Fibroblast of lung (primary cell): ENCODE data around the gene MAP4K3. TPM values are rescaled to one million over a fixed set of nuclear protein-coding genes. Genes with fewer than 3 reads are reported as not detected.
"Not testable (repeated sequence)": the region's sequence is repeated elsewhere in the genome, so short reads cannot be mapped to it uniquely, and the experiment has no call there.

Experiments used
- DNase-seq, 2 donors: peaks; one replicate each; pipeline versions ENCODE4 v3.0.0 to v3.0.0-alpha.2; 2010; ENCODE audit warnings: low read depth in 2 of 2
- H2AFZ ChIP-seq: 2 replicates; pipeline ENCODE4 v1.5.1; 2012; ENCODE audit warnings: low read length, control low read depth, inconsistent platforms
- H3K27ac ChIP-seq: 2 replicates; pipeline ENCODE4 v1.5.1; 2011; ENCODE audit warnings: low read length, control low read depth; ENCODE audit not compliant: insufficient read depth
- H3K27me3 ChIP-seq: 2 replicates; pipeline ENCODE4 v1.5.1; 2011; ENCODE audit warnings: mild to moderate bottlenecking, low read length; ENCODE audit not compliant: control insufficient read depth, insufficient read depth
- H3K36me3 ChIP-seq: 2 replicates; pipeline ENCODE4 v1.5.1; 2011; ENCODE audit warnings: low read length; ENCODE audit not compliant: control insufficient read depth, insufficient read depth
- H3K4me1 ChIP-seq: 2 replicates; pipeline ENCODE4 v1.5.1; 2011; ENCODE audit warnings: low read length; ENCODE audit not compliant: control insufficient read depth, insufficient read depth; ENCODE audit errors: extremely low read depth
- H3K4me2 ChIP-seq: 2 replicates; pipeline ENCODE4 v1.5.1; 2011; ENCODE audit warnings: low read length, control low read depth; ENCODE audit not compliant: insufficient read depth; ENCODE audit errors: extremely low read depth
- H3K4me3 ChIP-seq, 4 experiments: fragments of 200-600 bp in 1 of 4; sonication (generic) in 1 of 4; replicated peaks in 1 of 4; 2 replicates each; pipeline ENCODE4 v1.5.1; 2011 to 2016; ENCODE audit warnings: low read length in 4 of 4, low read depth in 3 of 4, mild to moderate bottlenecking in 3 of 4, control low read depth in 2 of 4, inconsistent platforms in 1 of 4, mixed read lengths in 1 of 4; ENCODE audit not compliant: insufficient read depth in 1 of 4; ENCODE audit errors: control extremely low read depth in 1 of 4
- H3K79me2 ChIP-seq: 2 replicates; pipeline ENCODE4 v1.5.1; 2012; ENCODE audit warnings: mild to moderate bottlenecking, low read length, inconsistent platforms; ENCODE audit not compliant: control insufficient read depth, insufficient read depth
- H3K9ac ChIP-seq: 2 replicates; pipeline ENCODE4 v1.5.1; 2011; ENCODE audit warnings: mild to moderate bottlenecking, low read length, control low read depth; ENCODE audit not compliant: insufficient read depth
- H3K9me3 ChIP-seq: 2 replicates; pipeline ENCODE4 v1.5.1; 2012; ENCODE audit warnings: low read depth, low read length; ENCODE audit not compliant: control insufficient read depth, insufficient read depth
- H4K20me1 ChIP-seq: 2 replicates; pipeline ENCODE4 v1.5.1; 2011; ENCODE audit warnings: low read length; ENCODE audit not compliant: control insufficient read depth, insufficient read depth; ENCODE audit errors: extremely low read depth
- CTCF ChIP-seq, 2 donors: IDR thresholded peaks in 1 of 2; conservative IDR thresholded peaks in 1 of 2; 1 replicate in 1 of 2; 2 replicates in 1 of 2; pipeline ENCODE4 v1.5.1; 2011 to 2012; ENCODE audit warnings: low read length in 2 of 2, control low read depth in 1 of 2, inconsistent platforms in 1 of 2, low read depth in 1 of 2, mild to moderate bottlenecking in 1 of 2
- EZH2 ChIP-seq: IDR thresholded peaks from 2 replicates; pipeline ENCODE4 v1.5.1; 2012; ENCODE audit warnings: low read length, control low read depth, mild to moderate bottlenecking; ENCODE audit errors: missing control alignments
- polyA plus RNA-seq, 2 donors: library from polyadenylated mRNA; depleted of rRNA in 1 of 2; stranded (reverse) in 1 of 2; unstranded in 1 of 2; fragments of >200 nt; gene quantifications; 2 replicates each; pipeline ENCODE4 v1.2.1, GENCODE V29; 2011 to 2012; ENCODE audit warnings: missing spikeins in 1 of 2
- total RNA-seq: library from RNA; depleted of rRNA; stranded (reverse); fragments of >200 nt; gene quantifications from 2 replicates; pipeline ENCODE4 v1.2.1, GENCODE V29; 2014

Gene MAP4K3
- total and polyA plus RNA-seq, 2 donors (not counting 1 experiment from before 2014, with no cell fraction given), result 40.8 to 75.7 TPM

- Histone ChIP-seq H3K9me3 (no peaks in the 10 kb centered on the region), H3K27me3 (no peaks in the 10 kb centered on the region), H3K4me3 (no peak overlapping the region), H3K27ac (no peak overlapping the region), H3K9ac (no peak overlapping the region), H3K79me2 (no peaks in the 10 kb centered on the region), H2AFZ (no peak overlapping the region), H3K4me1 (no peaks in the 10 kb centered on the region), H4K20me1 (no peaks in the 10 kb centered on the region), H3K4me2 (no peak overlapping the region), H3K36me3 (peaks cover 4% of the 10 kb centered on the region)
- DNase-seq, result no peak
- TF ChIP-seq EZH2, result no peak
- TF ChIP-seq CTCF (conservative IDR thresholded peaks at IDR 0.05 in 1 of 2, IDR thresholded peaks at IDR 0.05 in 1 of 2; ENCODE audit: low read depth in 1 of 2, low read length in 2 of 2), result no peak
Measured at GRCh38 chr2:39252888-39253518, 184.1 kb downstream of the MAP4K3 start.

- DNase-seq, result no peak
- Histone ChIP-seq H3K9me3 (no peaks in the 10 kb centered on the region), H3K79me2 (no peaks in the 10 kb centered on the region), H3K27ac (no peak overlapping the region), H3K4me2 (no peak overlapping the region), H3K27me3 (no peaks in the 10 kb centered on the region), H3K9ac (no peak overlapping the region), H4K20me1 (no peaks in the 10 kb centered on the region), H2AFZ (no peak overlapping the region), H3K4me3 (no peak overlapping the region), H3K4me1 (no peaks in the 10 kb centered on the region), H3K36me3 (peaks cover 1% of the 10 kb centered on the region)
- TF ChIP-seq EZH2, result no peak
- no peak for TF ChIP-seq CTCF (conservative IDR thresholded peaks at IDR 0.05 in 1 of 2, IDR thresholded peaks at IDR 0.05 in 1 of 2; ENCODE audit: low read depth in 1 of 2, low read length in 2 of 2)
Measured at GRCh38 chr2:39247512-39248043, 189.5 kb downstream of the MAP4K3 start.

- Histone ChIP-seq H3K9ac (no peak overlapping the region), H3K79me2 (no peaks in the 10 kb centered on the region)
- TF ChIP-seq CTCF (conservative IDR thresholded peaks at IDR 0.05 in 1 of 2, IDR thresholded peaks at IDR 0.05 in 1 of 2; ENCODE audit: low read depth in 1 of 2, low read length in 2 of 2) (no peak), EZH2 (no peak)
Measured at GRCh38 chr2:39246382-39246980, 190.6 kb downstream of the MAP4K3 start.

GRCh38 chr2:39244963-39245625, 192.0 kb downstream of the MAP4K3 start:
- not testable (repeated sequence) for H3K27ac ChIP-seq, DNase-seq, H3K79me2 ChIP-seq, H3K36me3 ChIP-seq, H2AFZ ChIP-seq, H3K9me3 ChIP-seq, H3K4me1 ChIP-seq, H3K27me3 ChIP-seq, H3K4me2 ChIP-seq, H3K9ac ChIP-seq, H4K20me1 ChIP-seq, H3K4me3 ChIP-seq

More at GRCh38 chr2:39246382-39246980, 190.6 kb downstream of the MAP4K3 start:
- H3K4me2 ChIP-seq, result no peak overlapping the region
- no peak overlapping the region for H3K4me3 ChIP-seq
- H3K27me3 ChIP-seq, result no peaks in the 10 kb centered on the region
- no peaks in the 10 kb centered on the region for H3K9me3 ChIP-seq
- no peaks in the 10 kb centered on the region for H3K4me1 ChIP-seq
- no peaks in the 10 kb centered on the region for H3K36me3 ChIP-seq
- H4K20me1 ChIP-seq, result no peaks in the 10 kb centered on the region
- H2AFZ ChIP-seq, result no peak overlapping the region
- DNase-seq, result no peak
- H3K27ac ChIP-seq, result no peak overlapping the region
